ENCODE results near the gene SIK2.

Gene SIK2

DNA sequence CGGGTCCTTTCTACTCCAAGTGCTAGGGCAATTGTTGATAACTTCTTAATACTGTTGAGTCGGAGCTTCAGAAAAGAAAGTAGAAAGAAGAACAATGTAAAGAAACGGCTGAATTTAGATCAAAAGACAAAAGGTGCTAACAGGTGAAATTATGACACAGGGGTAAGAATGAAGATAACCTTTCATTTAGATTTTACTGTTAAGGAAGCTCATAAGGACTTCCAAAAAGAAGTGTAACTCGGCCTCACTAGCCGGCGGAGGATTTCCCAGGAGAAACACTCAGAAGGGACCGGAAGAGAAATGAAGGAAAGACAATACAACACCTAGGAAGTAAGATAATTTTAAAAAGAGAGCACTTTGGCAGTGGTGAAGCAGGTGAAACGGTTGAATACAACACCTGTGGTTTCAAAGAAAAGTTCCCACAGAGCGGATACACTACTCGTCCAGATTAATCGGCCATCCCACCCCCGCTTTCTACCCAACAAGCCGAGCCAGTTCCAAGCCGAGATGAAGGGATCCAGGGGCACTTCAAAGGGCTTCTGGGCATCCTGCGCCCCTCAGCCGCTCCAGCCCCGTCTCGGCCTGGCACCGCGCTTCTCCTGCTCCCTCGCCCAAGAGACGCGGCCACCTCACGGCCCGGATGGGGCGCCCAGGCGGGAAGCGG, 163.2 kb downstream of the SIK2 start:
- H2AFZ ChIP-seq (ENCODE audit: low read depth, low read length) = peak overlapping the region; percentile 93
- peak overlapping the region; percentile 85 to 95 for H3K4me3 ChIP-seq (ENCODE audit: low read depth in 1 of 2, low read length in 2 of 2)
- no peaks in the 10 kb centered on the region for H3K9me3 ChIP-seq (ENCODE audit: insufficient read depth, low read length, severe bottlenecking)
- no peak for DNase-seq
- H3K27ac ChIP-seq (ENCODE audit: low read length) = peak overlapping the region; percentile 82
- peaks cover 16% of the 10 kb centered on the region; the same call in 1 of the 2 replicates for H4K20me1 ChIP-seq (ENCODE audit: insufficient read depth, low read length)
- TF ChIP-seq EZH2 (IDR thresholded peaks at IDR 0.05; ENCODE audit: borderline replicate concordance, low read depth, low read length, severe bottlenecking) (no peak), CTCF (IDR thresholded peaks at IDR 0.05; ENCODE audit: borderline replicate concordance, extremely low read depth, low read length, poor library complexity, severe bottlenecking) (no peak)
- H3K9ac ChIP-seq (ENCODE audit: low read depth, low read length) = peak overlapping the region; percentile 68
- H3K4me2 ChIP-seq (ENCODE audit: insufficient read depth, low read length) = peak overlapping the region; percentile 82
- H3K4me1 ChIP-seq (ENCODE audit: insufficient read depth, low read length) = peaks cover 32% of the 10 kb centered on the region
- H3K79me2 ChIP-seq (ENCODE audit: insufficient read depth, low read length) = peaks cover 43% of the 10 kb centered on the region
- H3K27me3 ChIP-seq (ENCODE audit: insufficient read depth, low read length, poor library complexity) = no peaks in the 10 kb centered on the region
- no peak; the same call in 2 of the 3 replicates for ATAC-seq (ENCODE audit: insufficient read depth, low read depth)
- peaks cover 43% of the 10 kb centered on the region for H3K36me3 ChIP-seq (ENCODE audit: insufficient read depth, low read length)

DNA sequence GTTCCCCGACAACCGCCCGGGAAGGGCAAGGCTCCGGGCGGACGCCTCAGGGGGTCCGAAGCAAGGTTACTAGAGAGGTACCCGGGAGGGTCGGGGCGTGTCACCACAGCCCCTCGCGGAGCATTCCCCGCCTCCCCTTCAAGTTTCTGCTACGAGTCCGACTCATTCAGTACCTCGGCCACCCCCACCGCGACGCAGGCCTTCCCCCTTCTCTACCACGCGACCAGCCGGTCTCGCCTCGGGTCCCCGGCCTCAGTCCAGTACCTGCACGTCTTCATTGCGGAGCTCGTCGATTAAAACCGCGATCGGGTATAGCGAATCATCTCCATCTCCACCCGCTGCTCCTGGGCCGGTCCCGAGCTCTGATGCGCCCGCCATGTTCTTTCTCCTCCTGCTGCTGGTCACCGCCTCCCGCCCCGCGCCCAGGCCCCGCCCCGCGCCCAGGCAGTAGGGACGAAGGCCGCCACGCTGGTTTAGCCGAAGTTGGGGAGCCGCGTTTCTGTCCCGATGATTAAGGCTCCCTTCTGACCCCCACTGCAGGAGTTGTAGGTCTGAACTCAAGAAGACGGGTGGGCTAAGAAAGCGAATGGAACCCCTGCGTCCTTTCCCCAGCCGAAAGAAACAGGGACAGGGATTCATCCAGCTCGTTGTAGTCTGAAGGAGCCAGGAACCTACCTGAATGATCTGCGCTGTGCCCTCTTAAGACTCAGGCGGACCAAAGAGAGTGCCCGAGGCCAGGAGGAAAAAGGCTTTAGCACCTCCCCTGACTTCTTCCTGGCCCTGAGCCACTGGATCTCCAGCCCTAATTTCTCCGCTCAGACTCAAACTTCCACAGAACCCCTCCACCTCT, 164.0 kb downstream of the SIK2 start, which contains the start of gene PPP2R1B:
TSS of gene PPP2R1B (minus strand) at position 406 of the 850 bp plus-strand sequence. CDS start at position 378, 28 bp downstream.
- peaks cover 32% of the 10 kb centered on the region for H3K4me1 ChIP-seq (ENCODE audit: insufficient read depth, low read length)
- peak within 1 kb of the TSS; percentile 68 for H3K9ac ChIP-seq (ENCODE audit: low read depth, low read length)
- H3K36me3 ChIP-seq (ENCODE audit: insufficient read depth, low read length) = peaks cover 36% of the 10 kb centered on the region
- no peaks in the 10 kb centered on the region for H3K9me3 ChIP-seq (ENCODE audit: insufficient read depth, low read length, severe bottlenecking)
- H3K27ac ChIP-seq (ENCODE audit: low read length) = peak within 1 kb of the TSS; percentile 82
- peak within 1 kb of the TSS; percentile 85 to 95 for H3K4me3 ChIP-seq (ENCODE audit: low read depth in 1 of 2, low read length in 2 of 2)
- H2AFZ ChIP-seq (ENCODE audit: low read depth, low read length) = peak within 1 kb of the TSS; percentile 93
- peaks cover 43% of the 10 kb centered on the region for H3K79me2 ChIP-seq (ENCODE audit: insufficient read depth, low read length)
- DNase-seq = peak; percentile 75
- no peaks in the 10 kb centered on the region for H3K27me3 ChIP-seq (ENCODE audit: insufficient read depth, low read length, poor library complexity)
- TF ChIP-seq EZH2 (IDR thresholded peaks at IDR 0.05; ENCODE audit: borderline replicate concordance, low read depth, low read length, severe bottlenecking) = no peak
- no peak for TF ChIP-seq CTCF (IDR thresholded peaks at IDR 0.05; ENCODE audit: borderline replicate concordance, extremely low read depth, low read length, poor library complexity, severe bottlenecking)
- peaks cover 12% of the 10 kb centered on the region; the same call in 1 of the 2 replicates for H4K20me1 ChIP-seq (ENCODE audit: insufficient read depth, low read length)
- peak; percentile 93 for ATAC-seq (ENCODE audit: insufficient read depth, low read depth)
- peak within 1 kb of the TSS; percentile 82 for H3K4me2 ChIP-seq (ENCODE audit: insufficient read depth, low read length)

- no peak for TF ChIP-seq EZH2 (IDR thresholded peaks at IDR 0.05; ENCODE audit: borderline replicate concordance, low read depth, low read length, severe bottlenecking)
- Histone ChIP-seq H4K20me1 (ENCODE audit: insufficient read depth, low read length) (0 out of 2 replicates have a peak, but pooled peaks cover 8% of the 10 kb centered on the region), H3K36me3 (ENCODE audit: insufficient read depth, low read length) (peaks cover 30% of the 10 kb centered on the region), H3K4me2 (ENCODE audit: insufficient read depth, low read length) (peak overlapping the region; percentile 82), H3K27ac (ENCODE audit: low read length) (peak overlapping the region; percentile 66; the same call in 1 of the 2 replicates), H3K9ac (ENCODE audit: low read depth, low read length) (peak overlapping the region; percentile 68), H3K4me1 (ENCODE audit: insufficient read depth, low read length) (peaks cover 32% of the 10 kb centered on the region), H3K4me3 (ENCODE audit: low read depth in 1 of 2, low read length in 2 of 2) (peak overlapping the region in 1 of 2 experiments; percentile 95; a peak in 3 of 4 replicates), H2AFZ (ENCODE audit: low read depth, low read length) (peak overlapping the region; percentile 93), H3K9me3 (ENCODE audit: insufficient read depth, low read length, severe bottlenecking) (no peaks in the 10 kb centered on the region), H3K79me2 (ENCODE audit: insufficient read depth, low read length) (peaks cover 38% of the 10 kb centered on the region), H3K27me3 (ENCODE audit: insufficient read depth, low read length, poor library complexity) (no peaks in the 10 kb centered on the region)
- no peak for DNase-seq
- no peak for ATAC-seq (ENCODE audit: insufficient read depth, low read depth)
Observed at GRCh38 chr11:111766834-111767142, 164.5 kb downstream of the SIK2 start.

Data from DND-41 (cell line).